Measurements from ENCODE around the gene GPC5. TPM values are rescaled to one million over a fixed set of nuclear protein-coding genes. Genes with fewer than 3 reads are reported as not detected.

GPC5 gene
- total and polyA plus RNA-seq, 2 of the 13 experiments (the other 11 are each of a cell fraction or from before 2014, with no cell fraction given): 0.02 to 0.07 TPM

GRCh38 chr13:92345627-92346026, 947.2 kb downstream of the GPC5 start:
- ChIA-PET CTCF (ENCODE audit: low intra/inter-chr PET ratio, low total read pairs) (no interaction called here), POLR2A (no interaction called here)

More at GRCh38 chr13:92345627-92346026, 947.2 kb downstream of the GPC5 start:
- no peak for ATAC-seq
- H3K4me1 ChIP-seq (ENCODE audit: insufficient read depth, low read length): no peaks in the 10 kb centered on the region
- no peaks in the 10 kb centered on the region for H3K9me3 ChIP-seq (ENCODE audit: low read length)
- no peak overlapping the region for H3K4me3 ChIP-seq (replicated peaks in 1 of 3; ENCODE audit: insufficient read depth in 1 of 3, low read depth in 2 of 3, low read length in 3 of 3)
- no peaks in the 10 kb centered on the region for H3K79me2 ChIP-seq (ENCODE audit: insufficient read depth, low read length)
- no peak for FAIRE-seq
- no peaks in the 10 kb centered on the region for H4K20me1 ChIP-seq (ENCODE audit: insufficient read depth, low read length)
- no TSS peak for BruUV-seq (replicated peaks)
- in situ Hi-C loops (cut with HindIII; ENCODE audit: extremely low pct_ligation_motif_present, low pct_unique_long_range_greater_than_20kb) (no loop called here), intact Hi-C loops (cut with micrococcal nuclease; ENCODE audit: unreplicated experiment) (no loop called here)
- no peaks in the 10 kb centered on the region for H3K27me3 ChIP-seq (ENCODE audit: control insufficient read depth in 1 of 2, insufficient read depth in 2 of 2, low read length in 2 of 2)
- H3K36me3 ChIP-seq (replicated peaks in 1 of 2; ENCODE audit: control insufficient read depth in 1 of 2, insufficient read depth in 2 of 2, low read length in 2 of 2): no peaks in the 10 kb centered on the region
- H3K27ac ChIP-seq (ENCODE audit: extremely low read length, insufficient read depth, low read length): no peak overlapping the region
- no peak overlapping the region for H3K9ac ChIP-seq (ENCODE audit: insufficient read depth, low read depth, low read length)
- 0% methylated on average over 1 of the region's 1 CpG for WGBS (ENCODE audit: low lambda C conversion rate)
- no peak overlapping the region for H2AFZ ChIP-seq (ENCODE audit: low read length)
- no peak for TF ChIP-seq ZNF282 (IDR thresholded peaks at IDR 0.05; ENCODE audit: partially characterized antibody)
- TF ChIP-seq ETS1 (CRISPR knock-in tag; IDR thresholded peaks at IDR 0.05): no peak
- TF ChIP-seq ZZZ3 (CRISPR knock-in tag; IDR thresholded peaks at IDR 0.05; ENCODE audit: borderline replicate concordance): no peak
- TF ChIP-seq REST (IDR thresholded peaks at IDR 0.05; ENCODE audit: borderline replicate concordance in 1 of 2, low read depth in 1 of 2, low read length in 2 of 2): no peak
- TF ChIP-seq EEA1 (CRISPR knock-in tag; IDR thresholded peaks at IDR 0.05; ENCODE audit: borderline replicate concordance): no peak
- no peak for TF ChIP-seq ARNT (IDR thresholded peaks at IDR 0.05)
- no peak for TF ChIP-seq ZNF337 (CRISPR knock-in tag; IDR thresholded peaks at IDR 0.05; ENCODE audit: borderline replicate concordance, low read depth)
- no peak for TF ChIP-seq HNF1B (CRISPR knock-in tag; IDR thresholded peaks at IDR 0.05)
- TF ChIP-seq ZNF317 (CRISPR knock-in tag; IDR thresholded peaks at IDR 0.05): no peak
- no peak for TF ChIP-seq ERF (CRISPR knock-in tag; IDR thresholded peaks at IDR 0.05)
- TF ChIP-seq MAX (IDR thresholded peaks at IDR 0.05): no peak
- no peak for TF ChIP-seq HNF4G (IDR thresholded peaks at IDR 0.05; ENCODE audit: borderline replicate concordance, low read depth, low read length)
- TF ChIP-seq HNF4G (CRISPR knock-in tag; IDR thresholded peaks at IDR 0.05; ENCODE audit: borderline replicate concordance, low read depth): no peak
- TF ChIP-seq ZNF597 (CRISPR knock-in tag; IDR thresholded peaks at IDR 0.05): no peak
- no peak for DNase-seq (ENCODE audit: low spot score)
- H3K4me2 ChIP-seq (ENCODE audit: low read depth, low read length): no peak overlapping the region

Measured in HepG2 (cell line).